HG02763 (cell line): ENCODE measurements around the gene BAIAP2.

Experiments
- ATAC-seq: cut with Tn5 transposase; IDR thresholded peaks from one replicate; pipeline ENCODE4 v1.9.1; 2021; ENCODE audit warnings: mild to moderate bottlenecking, moderate library complexity; ENCODE audit not compliant: unreplicated experiment

Gene BAIAP2, protein sequence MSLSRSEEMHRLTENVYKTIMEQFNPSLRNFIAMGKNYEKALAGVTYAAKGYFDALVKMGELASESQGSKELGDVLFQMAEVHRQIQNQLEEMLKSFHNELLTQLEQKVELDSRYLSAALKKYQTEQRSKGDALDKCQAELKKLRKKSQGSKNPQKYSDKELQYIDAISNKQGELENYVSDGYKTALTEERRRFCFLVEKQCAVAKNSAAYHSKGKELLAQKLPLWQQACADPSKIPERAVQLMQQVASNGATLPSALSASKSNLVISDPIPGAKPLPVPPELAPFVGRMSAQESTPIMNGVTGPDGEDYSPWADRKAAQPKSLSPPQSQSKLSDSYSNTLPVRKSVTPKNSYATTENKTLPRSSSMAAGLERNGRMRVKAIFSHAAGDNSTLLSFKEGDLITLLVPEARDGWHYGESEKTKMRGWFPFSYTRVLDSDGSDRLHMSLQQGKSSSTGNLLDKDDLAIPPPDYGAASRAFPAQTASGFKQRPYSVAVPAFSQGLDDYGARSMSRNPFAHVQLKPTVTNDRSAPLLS

DNA sequence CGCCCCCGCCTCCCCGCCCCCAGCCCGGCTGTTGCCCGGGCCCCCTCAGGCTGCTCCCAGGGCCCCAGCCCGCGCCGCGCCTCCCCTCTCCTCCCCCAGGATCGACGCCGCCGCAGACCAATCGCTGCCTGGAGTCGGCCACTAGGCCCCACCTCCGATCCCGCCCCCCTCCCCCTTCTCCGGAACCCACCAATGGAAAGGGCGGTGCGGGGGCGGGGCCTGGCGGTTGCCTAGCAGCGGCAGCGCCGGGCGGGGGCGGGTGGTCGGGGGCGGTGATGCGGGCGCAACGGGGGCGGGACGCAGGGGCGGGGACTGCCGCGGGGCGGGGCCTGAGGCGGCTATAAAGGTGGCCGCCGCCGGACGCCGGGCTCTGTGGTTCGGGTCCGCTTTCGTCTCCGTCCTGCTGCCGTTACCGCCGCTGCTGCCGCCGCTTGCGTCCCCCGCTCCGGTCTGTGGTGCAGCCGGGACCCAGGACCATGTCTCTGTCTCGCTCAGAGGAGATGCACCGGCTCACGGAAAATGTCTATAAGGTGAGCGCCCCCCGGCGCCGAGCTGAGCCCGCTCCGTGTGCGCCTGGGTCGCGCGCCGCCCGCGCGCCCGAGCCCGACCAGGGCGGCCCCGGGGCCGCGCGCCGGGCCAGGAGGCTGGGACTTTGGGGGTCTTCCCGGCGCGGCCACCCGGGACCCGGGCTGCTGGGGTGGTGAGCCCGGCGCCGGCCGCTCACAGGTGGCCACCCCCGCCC is at the start of gene BAIAP2:
BAIAP2 (plus strand) TSS at position 373 of the 742 bp plus-strand sequence; CDS start at position 477, 104 bp downstream.
- ATAC-seq: peak; percentile 59

DNA sequence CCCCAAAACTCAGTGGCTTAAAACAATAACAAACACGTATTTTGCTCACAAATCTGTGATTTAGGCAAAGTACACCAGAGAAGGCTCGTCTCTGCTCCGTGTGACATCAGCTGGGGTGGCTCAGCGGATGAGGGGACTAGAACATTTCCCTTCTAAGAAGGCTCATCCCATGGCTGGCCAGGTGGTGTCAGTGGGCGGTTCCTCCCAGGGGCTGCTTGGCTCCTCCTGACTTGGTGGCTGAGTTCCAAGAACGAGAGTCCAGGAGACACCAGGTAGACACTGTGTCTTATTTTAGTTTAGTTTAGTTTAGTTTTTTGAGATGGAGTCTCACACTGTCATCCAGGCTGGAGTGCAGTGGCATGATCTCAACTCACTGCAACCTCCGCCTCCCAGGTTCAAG is 48.9 kb upstream of the BAIAP2 start:
- no peak for ATAC-seq

DNA sequence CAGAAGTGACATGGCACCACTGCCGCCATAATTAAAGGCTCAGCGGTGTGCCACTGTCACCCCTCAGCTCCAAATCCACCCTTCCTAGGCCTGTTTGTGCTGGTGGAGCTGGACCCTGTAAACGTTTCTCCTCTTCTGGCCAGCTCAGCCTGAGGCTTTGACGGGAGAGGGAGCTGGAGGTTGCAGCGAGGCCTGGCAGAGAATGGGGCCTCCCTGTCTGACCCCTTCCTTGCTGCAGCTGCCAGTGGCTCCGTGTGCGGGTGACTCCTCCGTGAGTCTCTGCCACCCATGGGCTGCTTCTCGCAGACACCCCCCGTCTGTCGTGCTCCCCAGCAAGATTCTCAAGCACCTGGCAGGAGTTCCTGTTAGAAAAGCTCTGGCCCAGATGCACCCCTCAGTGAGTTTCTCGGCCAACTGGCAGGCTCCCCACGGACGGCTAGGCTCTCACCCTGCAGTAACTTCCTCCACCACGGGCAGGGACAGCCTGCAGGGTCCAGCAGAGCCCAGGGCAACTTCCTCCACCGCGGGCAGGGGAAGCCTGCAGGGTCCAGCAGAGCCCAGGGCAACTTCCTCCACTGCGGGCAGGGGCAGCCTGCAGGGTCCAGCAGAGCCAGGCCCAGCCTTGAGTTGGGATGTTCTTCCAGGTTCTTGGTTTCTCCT is 48.0 kb upstream of the BAIAP2 start:
- ATAC-seq: no peak

DNA sequence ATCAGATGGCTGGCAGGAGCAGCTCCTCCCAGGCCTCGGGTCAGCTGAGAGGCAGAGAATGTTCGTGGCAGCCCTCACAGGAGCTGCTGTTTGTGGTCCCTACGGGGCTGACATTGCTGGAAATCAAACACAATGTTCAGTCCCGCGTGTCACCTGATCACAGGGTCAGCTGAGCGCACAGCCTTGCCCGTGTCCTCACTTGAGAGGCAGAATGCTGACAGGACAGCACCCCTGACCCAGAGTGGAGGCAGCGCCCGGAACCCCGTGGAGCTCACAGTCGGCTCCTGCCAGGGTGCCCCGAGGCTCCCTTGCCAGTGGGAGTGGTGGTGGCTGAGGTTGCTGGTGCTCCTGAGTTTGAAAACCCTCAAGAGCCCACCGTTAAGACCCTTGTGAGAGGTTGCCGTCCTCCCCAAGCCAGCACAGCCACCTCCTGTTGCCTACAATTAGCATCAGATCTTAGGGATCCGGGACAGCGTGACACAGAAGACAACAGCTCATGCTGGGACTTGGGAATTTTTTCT is 47.0 kb upstream of the BAIAP2 start:
- ATAC-seq: no peak

DNA sequence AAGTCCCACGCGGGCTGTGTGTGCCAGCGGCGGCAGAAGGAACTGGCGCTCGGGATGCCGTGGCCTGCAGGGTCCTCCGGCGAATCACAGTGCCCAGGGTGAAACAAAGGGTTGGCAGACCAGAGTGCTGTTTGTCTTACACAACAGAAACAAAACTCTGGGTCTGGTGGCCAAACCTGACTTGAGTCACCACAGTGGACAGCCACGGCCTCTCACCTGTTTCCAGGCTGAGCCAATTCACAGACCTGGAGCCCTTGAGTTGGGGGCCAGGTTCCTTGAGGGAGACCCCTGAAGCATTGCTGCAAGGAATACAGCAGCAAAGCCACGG is 45.4 kb upstream of the BAIAP2 start:
- no peak for ATAC-seq

DNA sequence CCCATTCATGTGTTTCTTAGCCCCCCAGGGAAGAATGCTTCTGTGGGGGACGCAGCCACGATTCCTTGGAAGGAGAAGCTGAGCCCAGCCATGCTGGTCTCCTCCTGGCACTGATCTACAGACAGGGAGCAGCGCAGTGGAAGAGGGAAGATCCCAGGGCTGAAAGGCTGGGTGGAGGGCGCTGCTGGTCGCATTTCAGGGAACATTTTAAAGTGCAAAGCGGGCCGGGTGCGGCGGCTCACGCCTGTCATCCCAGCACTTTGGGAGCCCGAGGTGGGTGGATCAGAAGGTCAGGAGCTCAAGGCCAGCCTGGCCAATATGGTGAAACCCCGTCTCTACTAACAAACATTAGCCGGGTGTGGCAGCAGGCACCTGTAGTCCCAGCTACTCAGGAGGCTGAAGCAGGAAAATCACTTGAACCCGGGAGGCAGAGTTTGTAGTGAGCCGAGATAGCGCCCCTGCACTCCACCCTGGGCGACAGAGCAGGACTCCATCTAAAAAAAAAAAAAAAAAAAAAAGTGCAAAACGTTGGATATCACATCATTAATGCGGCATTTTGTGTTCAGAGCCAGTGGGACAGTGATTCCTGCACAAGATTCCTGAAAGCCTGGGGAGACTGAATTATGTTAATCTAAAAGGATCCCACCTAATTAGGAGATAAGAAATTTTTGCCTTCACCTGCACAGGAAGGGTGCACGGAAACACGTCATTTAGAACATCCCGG is 43.9 kb upstream of the BAIAP2 start:
- no peak for ATAC-seq

DNA sequence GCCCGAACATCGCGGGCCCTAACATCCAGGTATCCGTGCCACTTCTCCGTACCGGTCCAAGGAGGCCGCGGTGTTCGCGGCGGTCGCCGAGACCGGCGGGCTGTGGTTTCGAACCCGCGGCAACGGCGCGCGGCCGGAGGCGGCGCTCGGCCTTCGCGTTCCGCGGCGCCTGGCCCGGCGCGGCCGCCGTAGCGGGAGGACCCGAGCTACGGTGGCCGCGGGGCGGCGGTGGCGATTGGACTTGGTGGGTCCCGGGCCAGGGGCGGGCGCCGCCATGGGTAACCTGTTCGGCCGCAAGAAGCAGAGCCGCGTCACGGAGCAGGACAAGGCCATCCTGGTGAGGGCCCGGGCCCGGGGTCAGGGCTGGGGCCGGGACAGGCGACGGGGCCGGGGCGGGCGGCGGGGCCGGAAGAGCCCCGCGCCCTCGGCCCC is 43.3 kb upstream of the BAIAP2 start, which contains the start of gene CHMP6:
CHMP6 (plus strand) TSS at position 197 of the 432 bp plus-strand sequence; CDS start at position 275, 78 bp downstream.
- peak; percentile 49 for ATAC-seq

DNA sequence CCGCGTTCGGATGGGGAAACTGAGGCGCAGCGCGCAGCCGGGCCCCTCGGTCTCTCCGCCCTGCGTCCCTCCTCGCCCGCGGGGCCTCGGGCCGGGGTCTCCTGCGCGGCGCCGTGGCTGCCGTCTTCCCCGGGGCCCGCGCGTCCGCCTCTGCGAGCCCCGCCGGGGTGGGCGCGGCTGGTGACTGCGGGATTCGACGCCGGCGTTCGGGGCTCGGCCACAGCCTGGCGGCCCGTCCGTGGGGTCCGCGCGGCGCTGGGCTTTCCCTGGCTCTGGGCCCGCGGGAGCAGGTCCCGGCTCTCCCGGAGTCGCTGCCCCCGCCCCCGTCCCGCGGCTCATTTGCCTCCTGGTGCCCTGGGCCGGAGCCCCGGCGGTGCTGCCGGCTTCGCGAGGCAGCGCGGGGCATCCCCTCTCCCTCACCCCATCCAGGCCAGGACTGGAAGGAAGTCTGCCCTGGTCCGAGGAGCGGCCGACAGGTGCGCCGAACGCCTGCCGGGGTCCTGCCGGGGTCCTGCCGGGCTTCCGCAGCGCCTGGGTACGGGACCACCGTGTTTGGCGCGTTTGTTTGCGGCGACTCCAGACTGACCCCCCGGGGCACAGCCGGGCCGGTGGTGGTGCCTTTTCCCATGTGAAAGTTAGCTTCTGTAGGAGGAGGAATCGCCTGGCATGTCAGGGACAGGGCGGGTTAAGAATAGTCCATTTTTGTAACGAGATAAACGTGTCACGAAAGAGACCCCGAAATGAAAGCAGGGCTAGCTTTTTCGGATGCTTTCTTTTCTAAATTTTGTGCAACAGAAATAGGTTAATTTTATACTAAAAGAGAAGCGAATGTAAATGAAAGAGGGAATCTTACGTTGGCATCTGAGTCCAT is 42.6 kb upstream of the BAIAP2 start:
- no peak for ATAC-seq

DNA sequence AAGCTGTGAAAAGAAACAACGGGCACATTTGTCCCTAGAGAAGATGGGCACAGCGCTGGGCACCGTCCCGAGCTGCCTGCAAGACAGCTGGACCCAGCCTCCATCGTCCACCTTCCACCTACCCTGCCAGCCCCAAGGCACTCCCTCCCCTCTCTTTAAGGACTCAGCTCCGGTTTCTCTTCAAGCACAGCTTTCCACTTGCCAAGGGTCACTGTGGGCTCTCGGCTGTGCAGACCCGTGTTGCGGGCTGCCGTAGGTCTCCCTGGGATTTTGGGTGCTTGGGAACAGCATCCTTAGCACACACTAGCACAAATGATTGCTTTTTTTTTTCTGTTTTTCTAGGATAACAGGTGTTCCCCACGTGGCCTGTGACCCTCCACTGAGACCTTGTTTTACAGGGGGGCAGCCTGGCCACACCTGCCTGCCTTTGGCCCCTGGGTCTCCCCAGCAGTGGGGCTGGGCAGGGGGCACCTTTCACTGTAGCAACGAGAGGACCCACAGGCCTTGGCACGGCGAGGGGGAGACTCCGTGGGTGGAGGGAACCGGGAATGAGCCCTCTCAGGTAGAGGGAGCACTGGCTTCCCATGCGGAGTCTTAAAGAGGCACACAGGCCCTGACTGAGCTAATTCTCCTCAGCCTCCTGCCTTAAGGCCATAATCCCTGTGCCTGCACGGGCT is 41.9 kb upstream of the BAIAP2 start:
- ATAC-seq: no peak

DNA sequence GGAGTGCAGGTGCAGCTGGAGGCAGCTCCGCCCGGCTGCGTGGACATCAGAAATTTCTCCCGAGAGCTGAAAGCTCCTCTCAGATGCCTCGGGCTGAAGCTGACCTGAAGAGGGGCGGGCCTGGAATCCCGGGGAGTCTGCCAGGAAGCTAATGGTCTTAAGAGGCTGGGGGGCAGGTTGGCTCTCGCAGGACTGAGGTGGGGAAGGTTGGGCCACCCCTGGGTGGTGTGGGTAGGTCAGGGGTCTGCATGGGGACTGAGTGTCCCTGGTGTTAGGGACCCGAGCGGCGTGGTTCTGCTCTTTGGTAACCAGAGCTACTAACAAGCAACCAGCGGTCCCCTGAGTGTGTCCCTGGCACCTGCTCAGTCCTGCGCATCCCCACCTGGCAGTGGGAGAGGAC is 39.8 kb upstream of the BAIAP2 start:
- ATAC-seq: no peak

DNA sequence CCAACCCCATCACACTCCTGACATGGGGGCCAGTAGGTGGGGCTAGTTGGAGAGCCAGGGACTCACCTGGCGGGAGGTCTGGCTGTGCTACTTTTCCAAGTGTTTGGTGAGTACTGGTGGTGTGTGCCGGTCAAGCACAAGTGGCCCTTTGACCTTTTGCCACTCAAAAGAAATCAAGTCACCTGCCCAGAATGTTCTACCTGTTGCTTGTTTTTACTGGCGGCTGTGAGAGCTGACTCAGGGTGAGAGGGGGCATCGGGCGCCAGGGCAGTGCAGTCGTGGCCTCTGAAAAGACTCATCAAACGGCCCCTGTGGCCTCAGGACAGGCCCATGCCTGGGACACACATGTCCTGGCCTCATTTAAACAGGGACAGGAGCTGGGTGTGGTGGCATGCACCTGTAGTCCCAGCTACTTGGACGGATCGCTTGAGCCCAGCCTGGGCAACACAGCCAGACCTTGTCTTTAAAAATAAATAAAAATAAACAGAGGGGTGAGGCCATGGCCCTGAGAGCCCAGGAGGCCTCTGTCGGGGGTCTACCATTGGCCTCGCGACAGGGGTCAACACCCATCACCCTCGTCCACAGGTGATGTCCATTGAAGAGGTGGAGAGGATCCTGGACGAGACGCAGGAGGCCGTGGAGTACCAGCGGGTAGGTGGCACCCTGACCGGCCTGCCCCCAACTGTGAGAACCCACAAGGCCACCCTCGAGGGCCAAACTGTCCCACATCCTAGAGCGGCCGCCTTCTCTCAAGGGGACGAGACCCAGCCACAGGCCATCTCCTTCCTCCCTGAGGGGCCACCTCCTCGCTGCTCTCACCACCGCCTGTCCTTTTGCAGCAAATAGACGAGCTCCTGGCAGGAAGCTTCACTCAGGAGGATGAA is 38.3 kb upstream of the BAIAP2 start:
- no peak for ATAC-seq

DNA sequence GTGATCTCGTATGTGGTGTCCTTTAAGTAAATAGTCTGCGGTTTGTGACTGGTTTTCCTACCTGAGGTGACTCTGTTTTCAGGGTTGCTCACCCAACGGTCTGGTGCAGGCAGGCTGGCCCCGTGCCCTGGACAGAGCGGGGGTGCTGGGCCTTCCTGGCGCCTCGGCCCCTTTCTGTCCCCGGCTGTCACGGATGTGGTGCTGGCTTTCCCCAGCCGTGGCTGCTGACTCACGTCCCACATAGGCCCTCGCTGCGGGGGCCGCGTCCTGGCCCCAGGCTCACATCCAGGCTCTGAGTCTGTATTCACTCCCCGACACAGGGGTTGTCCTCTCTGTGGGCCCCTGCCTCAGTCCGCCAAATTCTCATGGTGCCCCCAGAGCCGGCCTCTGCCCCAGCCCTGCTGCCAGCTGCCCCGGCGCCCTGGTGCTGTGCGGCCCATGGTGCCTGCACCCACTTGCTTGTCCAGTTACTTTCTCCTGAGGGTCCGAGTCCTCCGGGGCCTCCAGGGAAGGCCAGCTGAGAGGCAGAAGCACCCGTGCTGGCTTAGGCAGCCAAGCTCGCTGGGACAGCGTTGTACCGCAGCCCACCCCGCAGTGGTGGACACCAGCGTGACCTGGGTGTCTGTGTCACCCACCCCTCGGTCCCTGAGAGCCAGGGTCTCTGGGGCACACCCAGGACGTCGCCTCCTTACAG is 37.4 kb upstream of the BAIAP2 start:
- no peak for ATAC-seq

DNA sequence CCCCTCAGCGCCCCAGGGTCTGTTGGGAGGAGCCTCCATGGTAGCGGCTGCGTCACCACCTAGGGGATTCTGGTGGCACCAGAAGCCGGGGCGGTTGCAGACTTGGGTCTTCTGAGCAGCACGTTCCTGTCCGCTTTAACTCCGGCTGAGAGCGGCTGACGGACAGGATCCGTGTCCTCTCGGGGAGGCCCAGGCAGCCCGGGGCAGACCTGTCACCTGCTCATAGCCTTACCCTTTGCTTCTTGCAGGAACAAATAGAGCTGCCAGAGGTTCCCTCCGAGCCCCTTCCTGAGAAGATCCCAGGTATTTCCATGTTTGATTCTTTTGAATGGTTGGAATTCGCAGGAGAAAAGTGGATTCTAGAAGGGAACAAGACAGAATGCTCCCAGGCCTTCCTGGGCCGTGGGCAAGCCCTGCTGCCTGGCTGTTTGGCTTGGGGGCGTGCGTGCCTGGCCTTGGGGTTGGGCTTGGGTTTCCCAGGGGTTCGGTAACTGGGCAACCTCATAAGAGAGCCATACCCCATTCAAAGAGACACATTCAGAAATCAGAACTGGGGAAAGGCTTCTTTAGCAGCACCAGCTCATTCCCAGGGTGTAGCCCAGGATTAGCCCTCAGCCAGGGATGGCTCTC is 36.7 kb upstream of the BAIAP2 start:
- no peak for ATAC-seq

DNA sequence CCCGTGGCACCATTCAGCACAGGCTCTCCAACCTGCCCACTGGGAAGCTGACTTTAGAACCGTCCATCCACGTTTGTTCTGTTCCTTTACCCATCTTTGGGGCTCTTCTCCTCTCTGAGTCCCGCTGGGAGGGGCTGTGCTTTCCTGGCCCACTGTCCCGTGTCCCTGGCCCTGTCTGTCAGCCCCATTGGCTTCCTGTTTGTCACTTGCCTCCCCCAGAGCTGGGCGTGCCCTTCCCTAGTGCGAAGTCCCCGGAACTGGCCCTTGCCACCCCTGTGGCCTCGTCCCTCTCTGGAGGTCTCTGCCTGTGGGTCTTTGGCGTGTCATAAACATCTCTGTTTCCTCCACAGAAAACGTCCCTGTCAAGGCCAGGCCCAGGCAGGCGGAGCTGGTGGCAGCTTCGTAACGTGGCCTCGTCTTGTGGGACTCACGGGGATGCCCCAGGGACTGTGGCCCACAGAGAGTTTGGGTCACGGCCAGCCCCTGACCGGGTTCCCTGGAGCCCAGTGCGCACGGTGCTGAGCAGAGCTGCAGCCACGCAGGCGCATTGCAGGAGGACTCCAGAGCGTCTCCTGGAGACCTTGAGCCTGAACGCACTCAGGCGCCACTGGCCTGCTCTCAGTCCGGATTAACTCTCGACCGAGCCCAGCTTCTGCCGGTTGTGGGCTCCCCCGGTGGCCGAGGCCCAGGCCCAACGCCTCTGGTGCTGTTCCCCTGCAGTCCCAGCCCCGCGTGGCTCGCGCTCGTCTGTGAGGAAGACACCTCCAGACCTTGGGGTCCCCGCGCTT is 36.0 kb upstream of the BAIAP2 start:
- no peak for ATAC-seq

DNA sequence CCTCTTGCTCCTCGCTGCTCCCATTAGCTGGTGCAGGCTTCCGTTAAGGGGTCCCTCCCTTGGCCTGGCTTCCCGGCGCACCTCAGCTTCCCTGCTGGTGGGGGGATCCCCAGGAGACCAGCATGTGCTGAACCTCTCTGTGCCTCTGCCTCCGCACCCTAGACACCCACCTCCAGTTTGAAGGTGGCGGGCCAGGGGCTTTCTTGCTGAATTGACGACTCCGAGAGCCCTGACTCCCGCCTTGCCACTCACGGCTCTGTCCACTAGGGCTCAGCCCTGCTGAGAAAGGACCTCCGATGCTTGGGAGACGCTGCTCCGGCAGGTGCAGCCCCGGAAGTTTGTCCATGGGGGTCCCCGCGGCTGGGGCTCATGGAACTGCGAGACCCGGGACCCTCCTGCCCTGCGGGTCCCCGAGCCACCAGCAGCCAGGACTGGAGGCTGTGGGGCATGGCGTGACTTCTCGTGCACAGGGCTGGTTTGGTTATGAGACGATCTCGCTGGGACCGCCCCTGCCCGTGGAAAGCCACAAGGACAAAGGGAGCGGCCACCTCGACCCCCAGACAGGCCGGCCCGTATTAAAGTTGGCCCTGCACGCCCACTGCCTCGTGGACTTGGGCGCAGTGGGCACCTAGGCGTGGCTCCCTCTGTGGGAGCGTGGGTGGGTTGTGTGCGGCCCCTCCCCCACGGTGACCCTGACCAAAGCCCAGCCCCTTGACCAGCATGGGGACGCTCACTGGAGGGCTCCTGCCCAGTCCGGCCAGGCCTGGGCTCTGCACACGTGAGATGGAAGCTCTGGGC is 35.2 kb upstream of the BAIAP2 start:
- no peak for ATAC-seq

DNA sequence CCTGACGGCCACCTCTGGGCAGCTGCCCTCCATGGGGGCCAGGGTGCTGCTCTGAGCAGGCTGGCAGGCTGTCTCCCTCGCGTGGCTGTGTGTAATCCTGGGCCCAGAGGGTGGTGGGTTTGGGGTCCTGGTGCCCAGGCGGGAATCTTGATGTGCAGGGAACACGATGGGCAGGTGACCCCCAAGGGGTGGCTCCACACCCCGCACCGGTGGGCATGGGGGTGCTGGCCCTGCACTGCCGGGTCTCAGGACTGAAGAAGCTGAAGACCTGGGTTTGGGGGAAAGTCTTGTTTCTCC is 34.7 kb upstream of the BAIAP2 start:
- no peak for ATAC-seq
